ENCODE results near the gene GPC2. TPM values are rescaled to one million over a fixed set of nuclear protein-coding genes. Genes with fewer than 3 reads are reported as not detected.
"Not testable (repeated sequence)": the region's sequence is repeated elsewhere in the genome, so short reads cannot be mapped to it uniquely, and the experiment has no call there.

GPC2 gene
- 1 to 10 TPM in 3 of 4 donors, under 1 TPM in 1; 0.39 to 3.4 (median 2.0) TPM for total RNA-seq

GRCh38 chr7:100177045-100178001 lies at the start of gene GPC2, which contains the start of gene STAG3:
Gene GPC2 (minus strand): TSS chr7:100177381. CDS start chr7:100177199, 182 bp downstream.
Gene STAG3 (plus strand): TSS chr7:100177918. CDS start chr7:100180557, 2,639 bp downstream.
- Histone ChIP-seq H3K27me3 (peaks cover 22% of the 10 kb centered on the region), H3K4me1 (peaks cover 0 to 21% (median 6%) of the 10 kb centered on the region in 3 donors), H3K36me3 (no peaks in the 10 kb centered on the region), H3K27ac (peak within 1 kb of the TSS in 3 of 4 donors; percentile 48 to 69 (median 63)), H3K4me3 (peak within 1 kb of the TSS; percentile 12 to 48), H3K9me3 (no peaks in the 10 kb centered on the region)
- no peak for TF ChIP-seq CTCF (IDR thresholded peaks at IDR 0.05)
- TF ChIP-seq POLR2AphosphoS5 (IDR thresholded peaks at IDR 0.05), result no peak
- no peak for TF ChIP-seq EP300 (IDR thresholded peaks at IDR 0.05)
- TF ChIP-seq POLR2A (IDR thresholded peaks at IDR 0.05), result no peak
- ATAC-seq, result peak; percentile 96
- 0% methylated on average over 1 of the region's 78 CpGs; no CpG with 5 or more reads in 1 of the 2 donors for WGBS, 2 donors (ENCODE audit: low coverage in 1 of 2)

- 81% methylated on average over 6 of the region's 6 CpGs; no CpG with 5 or more reads in 1 of the 2 donors for WGBS, 2 donors (ENCODE audit: low coverage in 1 of 2)
- H3K9me3 ChIP-seq, H3K27me3 ChIP-seq, H3K4me3 ChIP-seq, ATAC-seq, H3K27ac ChIP-seq, H3K4me1 ChIP-seq: not testable (repeated sequence)
- H3K36me3 ChIP-seq, result peaks cover 0 to 47% of the 10 kb centered on the region in 2 donors
Observed at GRCh38 chr7:100224891-100225290, 47.7 kb upstream of the GPC2 start.

- WGBS, 2 donors (ENCODE audit: low coverage in 1 of 2), result 93 to 100% methylated on average over 3 of the region's 17 CpGs
Observed at GRCh38 chr7:100223376-100223927, 46.3 kb upstream of the GPC2 start.

GRCh38 chr7:100222445-100223132 lies 45.4 kb upstream of the GPC2 start:
- no peak overlapping the region for H3K27ac ChIP-seq
- 89% methylated on average over 1 of the region's 13 CpGs; no CpG with 5 or more reads in 1 of the 2 donors for WGBS, 2 donors (ENCODE audit: low coverage in 1 of 2)
- no peaks in the 10 kb centered on the region for H3K27me3 ChIP-seq
- ATAC-seq, result no peak
- no peak overlapping the region for H3K4me3 ChIP-seq
- no peaks in the 10 kb centered on the region for H3K4me1 ChIP-seq
- no peaks in the 10 kb centered on the region for H3K9me3 ChIP-seq
- TF ChIP-seq EP300 (IDR thresholded peaks at IDR 0.05), result no peak
- no peak for TF ChIP-seq POLR2A (IDR thresholded peaks at IDR 0.05)
- no peak for TF ChIP-seq POLR2AphosphoS5 (IDR thresholded peaks at IDR 0.05)
- TF ChIP-seq CTCF (IDR thresholded peaks at IDR 0.05), result no peak
- H3K36me3 ChIP-seq, result peaks cover 0 to 49% of the 10 kb centered on the region in 2 donors

More at GRCh38 chr7:100223376-100223927, 46.3 kb upstream of the GPC2 start:
- not testable (repeated sequence) for H3K27ac ChIP-seq, ATAC-seq, H3K4me3 ChIP-seq, H3K27me3 ChIP-seq, H3K9me3 ChIP-seq, H3K4me1 ChIP-seq
- peaks cover 0 to 49% of the 10 kb centered on the region in 2 donors for H3K36me3 ChIP-seq

- no peak for ATAC-seq
- TF ChIP-seq POLR2AphosphoS5 (IDR thresholded peaks at IDR 0.05) (no peak), EP300 (IDR thresholded peaks at IDR 0.05) (no peak), CTCF (IDR thresholded peaks at IDR 0.05) (no peak), POLR2A (IDR thresholded peaks at IDR 0.05) (no peak)
- H3K4me1 ChIP-seq, result no peaks in the 10 kb centered on the region
- H3K4me3 ChIP-seq, result no peak overlapping the region
- peaks cover 0 to 49% of the 10 kb centered on the region in 2 donors for H3K36me3 ChIP-seq
- H3K27me3 ChIP-seq, result no peaks in the 10 kb centered on the region
- no peaks in the 10 kb centered on the region for H3K9me3 ChIP-seq
- no peak overlapping the region for H3K27ac ChIP-seq
- 74% methylated on average over 6 of the region's 14 CpGs; no CpG with 5 or more reads in 1 of the 2 donors for WGBS, 2 donors (ENCODE audit: low coverage in 1 of 2)
Observed at GRCh38 chr7:100221767-100222444, 44.7 kb upstream of the GPC2 start.

Measured in gastroesophageal sphincter (tissue), 4 donors.